Measurements from ENCODE around the gene CLCNKB. TPM values are rescaled to one million over a fixed set of nuclear protein-coding genes. Genes with fewer than 3 reads are reported as not detected.

Gene CLCNKB
- total RNA-seq, 4 donors from 2014 or later: 0.41 to 1.9 (median 1.2) TPM; not detected in 1

GRCh38 chr1:16076031-16076864 is 32.7 kb downstream of the CLCNKB start:
- intact Hi-C loops (cut with DNase I; ENCODE audit: low total_unique reads): loop anchor here (5.0 to 10.0 kb wide), 2 partner anchors 169 to 286 kb away; no protein-coding TSS in a partner anchor
- peak; percentile 80 to 82 for DNase-seq
- Histone ChIP-seq H3K4me1 (peaks cover 4 to 11% of the 10 kb centered on the region in 2 donors), H3K27me3 (no peaks in the 10 kb centered on the region), H3K36me3 (no peaks in the 10 kb centered on the region), H3K27ac (peak overlapping the region; percentile 39 to 72), H3K4me3 (no peak overlapping the region), H3K9me3 (no peaks in the 10 kb centered on the region)
- TF ChIP-seq CTCF (IDR thresholded peaks at IDR 0.05) (no peak), POLR2A (IDR thresholded peaks at IDR 0.05) (peak in 1 of 2 donors; percentile 10)

DNA sequence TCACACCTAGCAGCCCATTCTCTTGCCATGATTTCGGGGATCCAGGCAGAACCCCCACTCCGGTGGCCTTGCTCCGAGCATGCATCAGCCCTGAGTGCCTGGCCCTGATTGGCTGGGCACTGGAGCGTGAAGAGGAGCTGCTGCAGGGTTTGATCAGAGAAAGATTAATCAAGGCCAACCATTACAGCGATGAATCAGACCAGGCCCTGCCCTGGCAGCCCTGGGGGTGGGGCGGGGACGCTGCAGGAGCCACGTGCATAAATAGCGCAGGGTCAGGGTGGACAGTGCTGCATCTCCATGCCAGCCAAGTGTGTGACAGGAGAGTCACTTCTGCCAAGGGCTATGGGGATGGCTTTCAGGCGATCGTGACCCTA is 33.3 kb downstream of the CLCNKB start:
- Histone ChIP-seq H3K27me3 (no peaks in the 10 kb centered on the region), H3K36me3 (no peaks in the 10 kb centered on the region), H3K27ac (peak overlapping the region in 1 of 2 donors; percentile 72), H3K4me3 (no peak overlapping the region), H3K4me1 (peaks cover 4 to 11% of the 10 kb centered on the region in 2 donors), H3K9me3 (no peaks in the 10 kb centered on the region)
- no peak for TF ChIP-seq CTCF (IDR thresholded peaks at IDR 0.05)
- TF ChIP-seq POLR2A (IDR thresholded peaks at IDR 0.05): no peak
- DNase-seq: no peak
- intact Hi-C loops (cut with DNase I; ENCODE audit: low total_unique reads): loop anchor here (5.0 to 10.0 kb wide), 2 partner anchors 168 to 285 kb away; no protein-coding TSS in a partner anchor

GRCh38 chr1:16077406-16078245 is 34.0 kb downstream of the CLCNKB start:
- no peak overlapping the region for H3K4me3 ChIP-seq
- peak overlapping the region in 1 of 2 donors; percentile 27 for H3K27ac ChIP-seq
- no peak for DNase-seq
- TF ChIP-seq POLR2A (IDR thresholded peaks at IDR 0.05): no peak
- no peak for TF ChIP-seq CTCF (IDR thresholded peaks at IDR 0.05)
- H3K36me3 ChIP-seq: no peaks in the 10 kb centered on the region
- peaks cover 4 to 11% of the 10 kb centered on the region in 2 donors for H3K4me1 ChIP-seq
- H3K9me3 ChIP-seq: no peaks in the 10 kb centered on the region
- H3K27me3 ChIP-seq: no peaks in the 10 kb centered on the region
- intact Hi-C loops (cut with DNase I; ENCODE audit: low total_unique reads): loop anchor here (2.0 to 10.0 kb wide), 3 partner anchors 109 to 285 kb away; no protein-coding TSS in a partner anchor

GRCh38 chr1:16078925-16079656 is 35.5 kb downstream of the CLCNKB start:
- no peaks in the 10 kb centered on the region for H3K36me3 ChIP-seq
- peak; percentile 84 to 85 for DNase-seq
- H3K4me1 ChIP-seq: peaks cover 0 to 4% of the 10 kb centered on the region in 2 donors
- intact Hi-C loops (cut with DNase I; ENCODE audit: low total_unique reads): loop anchor here (2.0 to 10.0 kb wide), 3 partner anchors 108 to 283 kb away; no protein-coding TSS in a partner anchor
- no peaks in the 10 kb centered on the region for H3K9me3 ChIP-seq
- H3K4me3 ChIP-seq: no peak overlapping the region
- TF ChIP-seq POLR2A (IDR thresholded peaks at IDR 0.05) (peak in 1 of 2 donors; percentile 19), CTCF (IDR thresholded peaks at IDR 0.05) (peak; percentile 88 to 99 (median 94))
- H3K27me3 ChIP-seq: no peaks in the 10 kb centered on the region
- peak overlapping the region in 1 of 2 donors; percentile 36 for H3K27ac ChIP-seq
